H9 (cell line): ENCODE results near the gene GSG1L2. TPM values are rescaled to one million over a fixed set of nuclear protein-coding genes. Genes with fewer than 3 reads are reported as not detected.

Source experiments
- DNase-seq: peaks from one replicate; pipeline ENCODE4 v3.0.0-alpha.2; 2017
- H2AFZ ChIP-seq: one replicate; pipeline ENCODE4 v1.6.1; 2013; ENCODE audit warnings: mild to moderate bottlenecking, low read length, control low read depth, moderate library complexity
- H2AK5ac ChIP-seq: 2 replicates; pipeline ENCODE4 v1.6.1; 2013; ENCODE audit warnings: low read length, control low read depth, mixed read lengths; ENCODE audit not compliant: insufficient read length
- H2BK120ac ChIP-seq: one replicate; pipeline ENCODE4 v1.6.1; 2013; ENCODE audit warnings: low read depth, mild to moderate bottlenecking, low read length, control low read depth, inconsistent platforms; ENCODE audit not compliant: poor library complexity, severe bottlenecking
- H2BK12ac ChIP-seq: 2 replicates; pipeline ENCODE4 v1.6.1; 2013; ENCODE audit warnings: low read length, control low read depth, mixed read lengths, low read depth; ENCODE audit not compliant: insufficient read length
- H2BK15ac ChIP-seq: 2 replicates; pipeline ENCODE4 v1.6.1; 2013; ENCODE audit warnings: low read depth, low read length, control low read depth
- H2BK20ac ChIP-seq: one replicate; pipeline ENCODE4 v1.6.1; 2013; ENCODE audit warnings: low read depth, mild to moderate bottlenecking, low read length, control low read depth, inconsistent platforms; ENCODE audit not compliant: poor library complexity, severe bottlenecking
- H2BK5ac ChIP-seq: 2 replicates; pipeline ENCODE4 v1.6.1; 2013; ENCODE audit warnings: low read length, control low read depth, mixed read lengths; ENCODE audit not compliant: insufficient read length
- H3K14ac ChIP-seq: 2 replicates; pipeline ENCODE4 v1.6.1; 2013; ENCODE audit warnings: low read length, control low read depth; ENCODE audit not compliant: insufficient read depth
- H3K18ac ChIP-seq: 2 replicates; pipeline ENCODE4 v1.6.1; 2013; ENCODE audit warnings: low read depth, mild to moderate bottlenecking, mixed read lengths, low read length, control low read depth; ENCODE audit not compliant: insufficient read length
- H3K23ac ChIP-seq: 2 replicates; pipeline ENCODE4 v1.6.1; 2013; ENCODE audit warnings: low read length, control low read depth, mixed read lengths, low read depth; ENCODE audit not compliant: insufficient read length
- H3K23me2 ChIP-seq: 2 replicates; pipeline ENCODE4 v1.6.1; 2013; ENCODE audit warnings: low read depth, mild to moderate bottlenecking, mixed read lengths, low read length, control low read depth; ENCODE audit not compliant: insufficient read length, poor library complexity, severe bottlenecking
- H3K27ac ChIP-seq: 2 replicates; pipeline ENCODE4 v1.5.1; 2013; ENCODE audit warnings: low read length, control low read depth, mixed read lengths, low read depth; ENCODE audit not compliant: insufficient read length
- H3K27me3 ChIP-seq: 2 replicates; pipeline ENCODE4 v1.6.1; 2013; ENCODE audit warnings: low read length, control low read depth, inconsistent platforms; ENCODE audit not compliant: insufficient read depth
- H3K4ac ChIP-seq: 2 replicates; pipeline ENCODE4 v1.6.1; 2013; ENCODE audit warnings: low read depth, mild to moderate bottlenecking, control low read depth, inconsistent platforms, low read length, moderate library complexity
- H3K4me1 ChIP-seq: 2 replicates; pipeline ENCODE4 v1.6.1; 2013; ENCODE audit warnings: low read length, control low read depth, inconsistent platforms; ENCODE audit not compliant: insufficient read depth
- H3K4me2 ChIP-seq: 2 replicates; pipeline ENCODE4 v1.6.1; 2013; ENCODE audit warnings: low read length, control low read depth, mixed read lengths; ENCODE audit not compliant: insufficient read length, insufficient read depth
- H3K56ac ChIP-seq: 2 replicates; pipeline ENCODE4 v1.6.1; 2013; ENCODE audit warnings: low read depth, mild to moderate bottlenecking, mixed read lengths, low read length, control low read depth; ENCODE audit not compliant: insufficient read length
- H3K79me1 ChIP-seq: 2 replicates; pipeline ENCODE4 v1.6.1; 2013; ENCODE audit warnings: low read depth, mild to moderate bottlenecking, moderate library complexity, low read length, control low read depth, inconsistent platforms; ENCODE audit not compliant: insufficient read depth, poor library complexity, severe bottlenecking
- H3K79me2 ChIP-seq: 2 replicates; pipeline ENCODE4 v1.6.1; 2013; ENCODE audit warnings: low read length, control low read depth, inconsistent platforms; ENCODE audit not compliant: insufficient read depth
- H3K9ac ChIP-seq: 2 replicates; pipeline ENCODE4 v1.6.1; 2013; ENCODE audit warnings: low read length, control low read depth, mixed read lengths; ENCODE audit not compliant: insufficient read length; ENCODE audit errors: extremely low read depth
- H3K9me3 ChIP-seq: one replicate; pipeline ENCODE4 v1.6.1; 2013; ENCODE audit warnings: low read depth, low read length, inconsistent platforms; ENCODE audit not compliant: control insufficient read depth
- H3T11ph ChIP-seq: one replicate; pipeline ENCODE4 v1.6.1; 2013; ENCODE audit warnings: mild to moderate bottlenecking, low read length, control low read depth, inconsistent platforms
- H4K20me1 ChIP-seq: one replicate; pipeline ENCODE4 v1.6.1; 2013; ENCODE audit not compliant: control insufficient read depth, insufficient read length, insufficient read depth
- H4K5ac ChIP-seq: 2 replicates; pipeline ENCODE4 v1.6.1; 2013; ENCODE audit warnings: low read depth, mild to moderate bottlenecking, mixed read lengths, low read length, control low read depth; ENCODE audit not compliant: insufficient read length
- H4K8ac ChIP-seq: replicated peaks from 2 replicates; pipeline ENCODE4 v1.6.1; 2013; ENCODE audit warnings: low read length, control low read depth, mixed read lengths, low read depth; ENCODE audit not compliant: insufficient read length
- H4K91ac ChIP-seq: 2 replicates; pipeline ENCODE4 v1.6.1; 2013; ENCODE audit warnings: low read depth, mild to moderate bottlenecking, moderate library complexity, mixed read lengths, low read length, control low read depth; ENCODE audit not compliant: insufficient read length
- H3K27ac Mint-ChIP-seq, 3 experiments: 2 replicates in 2 of 3; 3 replicates in 1 of 3; pipeline ENCODE4 v1.8.0; 2020 to 2021; ENCODE audit warnings: mixed read lengths in 3 of 3, mild to moderate bottlenecking in 1 of 3, moderate library complexity in 1 of 3
- H3K27me3 Mint-ChIP-seq: 2 replicates; pipeline ENCODE4 v1.8.0; 2021; ENCODE audit warnings: low read depth, mild to moderate bottlenecking, moderate library complexity, mixed read lengths
- H3K36me3 Mint-ChIP-seq, 3 experiments: 2 replicates in 2 of 3; 3 replicates in 1 of 3; pipeline ENCODE4 v1.8.0; 2020 to 2021; ENCODE audit warnings: low read depth in 3 of 3, mixed read lengths in 3 of 3; ENCODE audit not compliant: insufficient read depth in 1 of 3
- H3K4me1 Mint-ChIP-seq, 2 experiments: 2 replicates each; pipeline ENCODE4 v1.8.0; 2020; ENCODE audit warnings: mixed read lengths in 2 of 2
- H3K4me3 Mint-ChIP-seq, 2 experiments: 2 replicates in 1 of 2; 3 replicates in 1 of 2; pipeline ENCODE4 v1.8.0; 2020 to 2021; ENCODE audit warnings: mild to moderate bottlenecking in 2 of 2, mixed read lengths in 2 of 2, moderate library complexity in 1 of 2
- H3K9me3 Mint-ChIP-seq, 2 experiments: 2 replicates in 1 of 2; 3 replicates in 1 of 2; pipeline ENCODE4 v1.8.0; 2020; ENCODE audit warnings: mild to moderate bottlenecking in 2 of 2, mixed read lengths in 2 of 2, moderate library complexity in 1 of 2
- WGBS: extraction: QIAGEN DNeasy Blood & Tissue Kit; methylation state at CpG from one replicate; pipeline ENCODE4 v1.1.7; 2013; ENCODE audit warnings: missing lambda C conversion rate, low lambda C conversion rate, mixed read lengths; ENCODE audit not compliant: insufficient read length; ENCODE audit errors: extremely low coverage; 5-methylcytosine and 5-hydroxymethylcytosine counted together
- total RNA-seq: library from RNA; stranded (reverse); gene quantifications from 2 replicates; pipeline ENCODE4 v1.2.1, GENCODE V29; 2021
- TF ChIP-seq, protein P1 (sequence below): fragments of 200-600 bp; sonication (generic); conservative IDR thresholded peaks from 3 replicates; pipeline ENCODE4 v1.8.0; 2021; ENCODE audit warnings: antibody characterized with exemption, mild to moderate bottlenecking

Gene GSG1L2
- total RNA-seq, 1 experiment from 2014 or later, result not detected

GRCh38 chr17:9767432-9767991 is 54.4 kb downstream of the GSG1L2 start:
- Histone ChIP-seq H2BK120ac (no peak overlapping the region), H3K56ac (no peak overlapping the region), H3K79me2 (no peaks in the 10 kb centered on the region), H4K5ac (no peak overlapping the region), H3K14ac (peak overlapping the region; percentile 59; the same call in 1 of the 2 replicates), H3K9me3 (no peaks in the 10 kb centered on the region), H2AK5ac (no peak overlapping the region), H3K4ac (no peak overlapping the region), H4K91ac (no peak overlapping the region), H2AFZ (no peak overlapping the region), H2BK20ac (no peak overlapping the region), H3K18ac (no peak overlapping the region), H3T11ph (no peak overlapping the region), H3K4me2 (no peak overlapping the region), H3K23me2 (no peaks in the 10 kb centered on the region), H3K79me1 (no peaks in the 10 kb centered on the region), H2BK12ac (no peak overlapping the region), H3K23ac (no peak overlapping the region), H2BK15ac (no peak overlapping the region), H4K8ac (no peak overlapping the region), H3K9ac (no peak overlapping the region), H2BK5ac (no peak overlapping the region), H3K27me3 (no peaks in the 10 kb centered on the region), H3K27ac (no peak overlapping the region), H4K20me1 (no peaks in the 10 kb centered on the region), H3K4me1 (no peaks in the 10 kb centered on the region)
- Mint-ChIP-seq H3K9me3 (no peaks in the 10 kb centered on the region), H3K36me3 (no peaks in the 10 kb centered on the region), H3K27ac (no peak overlapping the region), H3K27me3 (peaks cover 9% of the 10 kb centered on the region), H3K4me1 (peaks cover 2 to 4% of the 10 kb centered on the region in 2 experiments; a peak in 2 of 4 replicates), H3K4me3 (no peak overlapping the region)
- TF ChIP-seq, protein P1, sequence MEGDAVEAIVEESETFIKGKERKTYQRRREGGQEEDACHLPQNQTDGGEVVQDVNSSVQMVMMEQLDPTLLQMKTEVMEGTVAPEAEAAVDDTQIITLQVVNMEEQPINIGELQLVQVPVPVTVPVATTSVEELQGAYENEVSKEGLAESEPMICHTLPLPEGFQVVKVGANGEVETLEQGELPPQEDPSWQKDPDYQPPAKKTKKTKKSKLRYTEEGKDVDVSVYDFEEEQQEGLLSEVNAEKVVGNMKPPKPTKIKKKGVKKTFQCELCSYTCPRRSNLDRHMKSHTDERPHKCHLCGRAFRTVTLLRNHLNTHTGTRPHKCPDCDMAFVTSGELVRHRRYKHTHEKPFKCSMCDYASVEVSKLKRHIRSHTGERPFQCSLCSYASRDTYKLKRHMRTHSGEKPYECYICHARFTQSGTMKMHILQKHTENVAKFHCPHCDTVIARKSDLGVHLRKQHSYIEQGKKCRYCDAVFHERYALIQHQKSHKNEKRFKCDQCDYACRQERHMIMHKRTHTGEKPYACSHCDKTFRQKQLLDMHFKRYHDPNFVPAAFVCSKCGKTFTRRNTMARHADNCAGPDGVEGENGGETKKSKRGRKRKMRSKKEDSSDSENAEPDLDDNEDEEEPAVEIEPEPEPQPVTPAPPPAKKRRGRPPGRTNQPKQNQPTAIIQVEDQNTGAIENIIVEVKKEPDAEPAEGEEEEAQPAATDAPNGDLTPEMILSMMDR, result no peak
- no peak for DNase-seq
- no CpG with 5 or more reads among the region's 7 CpGs for WGBS
